Stomach (tissue), 9 donors: ENCODE results near the gene MVP. TPM values are rescaled to one million over a fixed set of nuclear protein-coding genes. Genes with fewer than 3 reads are reported as not detected.
A peak's percentile ranks its signal among the peaks of the same experiment; 100 is the strongest.

ENCODE experiments used
- DNase-seq, 2 donors: peaks; one replicate each; pipeline versions ENCODE4 v3.0.0 to v3.0.0-alpha.2; 2013 to 2019
- H3K27ac ChIP-seq, 5 donors: fragments of 200-600 bp in 4 of 5; sonication (generic) in 4 of 5; one replicate each; pipeline ENCODE4 v1.5.1; 2013 to 2019; ENCODE audit warnings: mild to moderate bottlenecking in 1 of 5, moderate library complexity in 1 of 5
- H3K27me3 ChIP-seq, 3 donors: fragments of 200-600 bp; sonication (generic); one replicate each; pipeline ENCODE4 v1.5.1; 2017 to 2019; ENCODE audit warnings: mixed run types in 1 of 3
- H3K36me3 ChIP-seq, 4 donors: fragments of 200-600 bp; sonication (generic); 1 replicate in 3 of 4; 2 replicates in 1 of 4; pipeline ENCODE4 v1.5.1; 2016 to 2019
- H3K4me1 ChIP-seq, 4 donors: fragments of 200-600 bp; sonication (generic); one replicate each; pipeline ENCODE4 v1.5.1; 2016 to 2019
- H3K4me3 ChIP-seq, 4 donors: fragments of 200-600 bp; sonication (generic) in 3 of 4; one replicate each; pipeline ENCODE4 v1.5.1; 2016 to 2019; ENCODE audit warnings: mild to moderate bottlenecking in 1 of 4
- H3K9me3 ChIP-seq, 4 donors: fragments of 200-600 bp; sonication (generic); one replicate each; pipeline ENCODE4 v1.5.1; 2016 to 2019
- CTCF ChIP-seq, 7 experiments: fragments of 450-650 bp in 4 of 7; fragments of 200-600 bp in 3 of 7; sonication (generic) in 3 of 7; IDR thresholded peaks; one replicate each; pipeline ENCODE4 v1.5.1; 2016 to 2019; ENCODE audit warnings: antibody characterized with exemption in 7 of 7, control low read depth in 2 of 7, mild to moderate bottlenecking in 1 of 7
- EP300 ChIP-seq: sonication (generic); formaldehyde crosslinking; IDR thresholded peaks from one replicate; pipeline ENCODE4 v1.6.1; 2017; ENCODE audit warnings: antibody characterized with exemption
- POLR2A ChIP-seq, 4 donors: fragments of 450-650 bp; IDR thresholded peaks; one replicate each; pipeline ENCODE4 v1.6.1; 2016; ENCODE audit warnings: antibody characterized with exemption in 4 of 4, control low read depth in 2 of 4, mild to moderate bottlenecking in 1 of 4, moderate library complexity in 1 of 4
- POLR2AphosphoS5 ChIP-seq, 3 donors: sonication (generic); formaldehyde crosslinking; IDR thresholded peaks; one replicate each; pipeline ENCODE4 v1.6.1; 2016; ENCODE audit warnings: antibody characterized with exemption in 3 of 3
- WGBS, 5 donors: extraction: QIAGEN DNeasy Blood & Tissue Kit in 3 of 5; methylation state at CpG; one replicate each; pipeline versions ENCODE4 v1.1.5 to v1.1.7; 2013 to 2018; 5-methylcytosine and 5-hydroxymethylcytosine counted together
- intact Hi-C: fragments of 100-400 bp; cut with DNase I; formaldehyde crosslinking; loops from one replicate; pipeline ENCODE4 v1.15.1; 2023; ENCODE audit warnings: low total_unique reads
- polyA plus RNA-seq, 3 donors: library from polyadenylated mRNA; stranded (reverse); fragments of 200-250 nt; gene quantifications; one replicate each; pipeline ENCODE4 v1.2.3, GENCODE V29; 2013
- total RNA-seq, 5 donors: library from RNA; depleted of rRNA; stranded (reverse); fragments of >200 nt; gene quantifications; one replicate each; pipeline versions ENCODE4 v1.1.0 to v1.2.3, GENCODE V29; 2014 to 2016
- donor health status: healthy with polysubstance abuse.
- donor health status: Bipolar disorder and iron deficiency.
- donor health status: healthy.

MVP gene
- total and polyA plus RNA-seq, 8 donors, result 92.2 to 453 (median 133) TPM

GRCh38 chr16:29875206-29875605, 54.9 kb downstream of the MVP start:
- 92 to 97% (median 96%) methylated on average over 6 of the region's 6 CpGs for WGBS, 5 donors
- intact Hi-C loops, result no loop called here

GRCh38 chr16:29876217-29876593, 55.9 kb downstream of the MVP start:
- TF ChIP-seq POLR2A (IDR thresholded peaks at IDR 0.05), result no peak
- no peak for TF ChIP-seq EP300
- TF ChIP-seq CTCF (IDR thresholded peaks at IDR 0.05), result no peak
- TF ChIP-seq POLR2AphosphoS5 (IDR thresholded peaks at IDR 0.05), result no peak
- intact Hi-C loops, result no loop called here
- Histone ChIP-seq H3K4me1 (peaks cover 0 to 13% (median 9%) of the 10 kb centered on the region in 4 donors), H3K36me3 (peaks cover 0 to 3% (median 0%) of the 10 kb centered on the region in 4 donors), H3K9me3 (no peaks in the 10 kb centered on the region), H3K27me3 (peaks cover 0 to 60% (median 19%) of the 10 kb centered on the region in 3 donors), H3K4me3 (peak overlapping the region in 3 of 4 donors; percentile 17 to 37 (median 32)), H3K27ac (no peak overlapping the region)
- WGBS, 5 donors, result 31 to 51% (median 47%) methylated on average over 18 of the region's 18 CpGs
- DNase-seq, result no peak

More at GRCh38 chr16:29875206-29875605, 54.9 kb downstream of the MVP start:
- H3K9me3 ChIP-seq, result no peaks in the 10 kb centered on the region
- no peak overlapping the region for H3K4me3 ChIP-seq
- no peak for DNase-seq
- TF ChIP-seq POLR2A (IDR thresholded peaks at IDR 0.05) (no peak), POLR2AphosphoS5 (IDR thresholded peaks at IDR 0.05) (no peak), EP300 (no peak), CTCF (IDR thresholded peaks at IDR 0.05) (no peak)
- H3K27me3 ChIP-seq, result peaks cover 0 to 54% (median 19%) of the 10 kb centered on the region in 3 donors
- H3K36me3 ChIP-seq, result peaks cover 0 to 3% (median 0%) of the 10 kb centered on the region in 4 donors
- H3K27ac ChIP-seq, result no peak overlapping the region
- peaks cover 0 to 13% (median 9%) of the 10 kb centered on the region in 4 donors for H3K4me1 ChIP-seq

- peaks cover 0 to 13% (median 9%) of the 10 kb centered on the region in 4 donors for H3K4me1 ChIP-seq
- intact Hi-C loops, result no loop called here
- H3K27me3 ChIP-seq, result peaks cover 0 to 60% (median 19%) of the 10 kb centered on the region in 3 donors
- peaks cover 0 to 3% (median 0%) of the 10 kb centered on the region in 4 donors for H3K36me3 ChIP-seq
- WGBS, 5 donors, result 18 to 36% (median 29%) methylated on average over 32 to 45 of the region's 45 CpGs
- DNase-seq, result no peak
- TF ChIP-seq EP300, result no peak
- peak overlapping the region in 3 of 4 donors; percentile 17 to 37 (median 32) for H3K4me3 ChIP-seq
- no peak overlapping the region for H3K27ac ChIP-seq
- no peaks in the 10 kb centered on the region for H3K9me3 ChIP-seq
These were observed 56.5 kb downstream of the MVP start for GRCh38 chr16:29876594-29877249.

GRCh38 chr16:29877266-29877961, 57.2 kb downstream of the MVP start:
- Histone ChIP-seq H3K9me3 (no peaks in the 10 kb centered on the region), H3K27ac (no peak overlapping the region), H3K36me3 (peaks cover 0 to 3% (median 0%) of the 10 kb centered on the region in 4 donors), H3K27me3 (peaks cover 0 to 60% (median 19%) of the 10 kb centered on the region in 3 donors), H3K4me3 (peak overlapping the region in 2 of 4 donors; percentile 32 to 37), H3K4me1 (peaks cover 0 to 13% (median 9%) of the 10 kb centered on the region in 4 donors)
- TF ChIP-seq POLR2AphosphoS5 (IDR thresholded peaks at IDR 0.05), result no peak
- TF ChIP-seq EP300, result no peak
- no peak for TF ChIP-seq CTCF (IDR thresholded peaks at IDR 0.05)
- TF ChIP-seq POLR2A (IDR thresholded peaks at IDR 0.05), result no peak
- WGBS, 5 donors, result 23 to 51% (median 34%) methylated on average over 26 to 28 of the region's 28 CpGs
- intact Hi-C loops, result no loop called here
- peak in 1 of 2 donors; percentile 44 for DNase-seq
